Colonic mucosa (tissue), 4 donors: ENCODE data around the gene NPIPA1. TPM values are rescaled to one million over a fixed set of nuclear protein-coding genes. Genes with fewer than 3 reads are reported as not detected.
"Not testable (repeated sequence)": the region's sequence is repeated elsewhere in the genome, so short reads cannot be mapped to it uniquely, and the experiment has no call there.

ENCODE experiments used
- DNase-seq: peaks from one replicate; pipeline ENCODE4 v3.0.0-alpha.2; 2020
- H3K27ac ChIP-seq: fragments of 200-600 bp; one replicate; pipeline ENCODE4 v1.8.0; 2021
- H3K27me3 ChIP-seq: fragments of 200-600 bp; one replicate; pipeline ENCODE4 v1.8.0; 2021
- H3K36me3 ChIP-seq: fragments of 200-600 bp; one replicate; pipeline ENCODE4 v1.8.0; 2021
- H3K4me1 ChIP-seq: fragments of 200-600 bp; one replicate; pipeline ENCODE4 v1.8.0; 2021; ENCODE audit warnings: mild to moderate bottlenecking
- H3K4me3 ChIP-seq: fragments of 200-600 bp; one replicate; pipeline ENCODE4 v1.8.0; 2021
- H3K9ac ChIP-seq, 2 donors: one replicate each; pipeline ENCODE4 v1.7.0; 2013; ENCODE audit warnings: control low read depth in 2 of 2, low read depth in 2 of 2, low read length in 2 of 2
- H3K9me3 ChIP-seq: fragments of 200-600 bp; one replicate; pipeline ENCODE4 v1.8.0; 2021
- intact Hi-C: fragments of 100-400 bp; cut with DNase I; formaldehyde crosslinking; loops from one replicate; pipeline ENCODE4 v1.14.1; 2022
- total RNA-seq, 2 donors: library from RNA; stranded (reverse); fragmentation: NEBNext Ultra II Directional in 1 of 2; extraction: Animal tissue kit (Norgen Biotek cat#: 25700) in 1 of 2; gene quantifications; one replicate each; pipeline ENCODE4 v1.2.1, GENCODE V29; 2021
- donor health status: healthy.
- donor health status: DM: no; HTN: no; CAD: no.
- donor health status: DM: no; HTN: no; CAD: no.

Gene NPIPA1
- total RNA-seq, 2 donors from 2014 or later = 32.8 to 74.3 TPM

DNA sequence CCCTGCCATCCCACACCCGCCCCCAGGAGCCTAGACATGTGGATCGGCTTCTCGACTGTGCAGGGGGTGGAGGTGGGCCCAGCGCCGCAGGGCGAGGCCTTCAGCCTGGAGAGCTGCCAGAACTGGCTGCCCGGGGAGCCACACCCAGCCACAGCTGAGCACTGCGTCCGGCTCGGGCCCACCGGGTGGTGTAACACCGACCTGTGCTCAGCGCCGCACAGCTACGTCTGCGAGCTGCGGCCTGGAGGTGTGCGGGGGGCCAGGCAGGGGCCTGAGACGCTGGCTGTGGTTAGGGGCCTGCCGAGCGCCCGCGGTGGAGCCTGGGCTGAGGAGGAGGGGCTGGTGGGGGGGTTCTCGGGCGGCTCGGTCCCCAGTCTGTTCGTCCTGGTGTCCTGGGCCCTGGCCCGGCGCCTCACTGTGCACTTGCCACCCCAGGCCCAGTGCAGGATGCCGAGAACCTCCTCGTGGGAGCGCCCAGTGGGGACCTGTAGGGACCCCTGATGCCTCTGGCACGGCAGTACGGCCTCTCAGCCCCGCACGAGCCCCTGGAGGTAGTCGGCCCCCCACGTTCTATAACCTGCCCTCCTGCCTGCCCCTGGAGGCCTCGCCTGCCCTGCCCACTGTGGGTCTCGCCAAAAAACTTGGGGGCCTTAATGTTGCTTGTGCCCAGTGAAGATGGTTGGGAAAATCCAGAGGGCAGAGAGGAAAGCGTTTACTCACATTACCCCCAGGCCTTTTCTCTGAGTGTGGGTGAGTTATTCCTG is 17.2 kb upstream of the NPIPA1 start:
- H3K27ac ChIP-seq, H3K4me1 ChIP-seq, H3K27me3 ChIP-seq, H3K9ac ChIP-seq, intact Hi-C loops, H3K36me3 ChIP-seq, H3K9me3 ChIP-seq, H3K4me3 ChIP-seq: not testable (repeated sequence)
- DNase-seq = peak; percentile 74

DNA sequence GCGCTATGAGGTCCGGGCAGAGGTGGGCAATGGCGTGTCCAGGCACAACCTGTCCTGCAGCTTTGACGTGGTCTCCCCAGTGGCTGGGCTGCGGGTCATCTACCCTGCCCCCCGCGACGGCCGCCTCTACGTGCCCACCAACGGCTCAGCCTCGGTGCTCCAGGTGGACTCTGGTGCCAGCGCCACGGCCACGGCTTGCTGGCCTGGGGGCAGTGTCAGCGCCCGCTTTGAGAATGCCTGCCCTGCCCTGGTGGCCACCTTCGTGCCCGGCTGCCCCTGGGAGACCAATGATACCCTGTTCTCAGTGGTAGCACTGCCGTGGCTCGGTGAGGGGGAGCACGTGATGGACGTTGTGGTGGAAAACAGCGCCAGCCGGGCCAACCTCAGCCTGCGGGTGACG is 15.0 kb upstream of the NPIPA1 start:
- H3K27ac ChIP-seq, H3K4me1 ChIP-seq, H3K27me3 ChIP-seq, H3K9ac ChIP-seq, intact Hi-C loops, H3K36me3 ChIP-seq, H3K4me3 ChIP-seq, H3K9me3 ChIP-seq: not testable (repeated sequence)
- DNase-seq = peak; percentile 9

DNA sequence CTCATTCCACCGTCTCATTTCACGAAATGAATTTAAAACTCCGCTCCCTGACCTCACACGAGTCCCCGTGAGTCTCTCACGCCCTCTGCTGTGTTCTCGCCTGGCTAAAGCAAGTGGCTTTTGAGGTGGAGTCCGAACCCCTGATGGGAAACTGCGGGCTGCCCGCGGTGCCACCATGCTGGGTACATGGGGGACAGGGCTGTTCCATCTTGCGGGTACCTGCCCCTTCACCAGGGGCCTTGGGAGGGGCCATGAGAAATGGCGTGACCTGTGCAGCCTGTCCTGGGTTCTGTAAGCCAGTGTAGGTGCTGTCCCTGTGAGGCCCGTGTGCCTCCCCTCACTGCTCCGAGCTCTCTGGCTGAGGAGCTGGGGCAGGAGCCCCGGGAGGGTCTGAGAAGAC is 14.3 kb upstream of the NPIPA1 start:
- H3K4me3 ChIP-seq, H3K9me3 ChIP-seq, H3K27me3 ChIP-seq, intact Hi-C loops, H3K4me1 ChIP-seq, H3K9ac ChIP-seq, H3K36me3 ChIP-seq, H3K27ac ChIP-seq: not testable (repeated sequence)
- peak; percentile 16 for DNase-seq

DNA sequence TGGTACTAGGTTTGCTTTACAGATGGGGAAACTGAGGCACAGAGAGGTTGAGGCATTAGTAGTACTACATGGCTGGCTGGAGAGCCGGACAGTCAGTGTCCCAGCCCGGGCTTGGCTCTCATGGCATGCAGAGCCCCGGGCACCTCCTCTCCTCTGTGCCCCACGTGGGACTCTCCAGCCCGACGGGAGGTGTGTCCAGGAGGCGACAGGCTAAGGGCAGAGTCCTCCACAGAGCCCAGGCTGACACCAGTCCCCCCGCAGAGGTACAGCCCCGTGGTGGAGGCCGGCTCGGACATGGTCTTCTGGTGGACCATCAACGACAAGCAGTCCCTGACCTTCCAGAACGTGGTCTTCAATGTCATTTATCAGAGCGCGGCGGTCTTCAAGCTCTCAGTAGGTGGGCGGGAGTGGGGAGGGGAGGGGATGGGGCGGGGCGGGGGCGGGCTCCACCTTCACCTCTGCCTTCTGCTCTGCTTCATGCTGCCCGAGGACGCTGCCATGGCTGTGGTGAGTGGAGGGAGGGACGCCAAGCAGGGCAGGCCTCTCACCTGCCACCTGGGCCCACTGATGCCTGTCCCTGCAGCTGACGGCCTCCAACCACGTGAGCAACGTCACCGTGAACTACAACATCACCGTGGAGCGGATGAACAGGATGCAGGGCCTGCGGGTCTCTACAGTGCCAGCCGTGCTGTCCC is 13.7 kb upstream of the NPIPA1 start:
- intact Hi-C loops, H3K36me3 ChIP-seq, H3K27ac ChIP-seq, H3K4me1 ChIP-seq, H3K9me3 ChIP-seq, H3K27me3 ChIP-seq, H3K4me3 ChIP-seq, H3K9ac ChIP-seq: not testable (repeated sequence)
- peak; percentile 55 for DNase-seq

DNA sequence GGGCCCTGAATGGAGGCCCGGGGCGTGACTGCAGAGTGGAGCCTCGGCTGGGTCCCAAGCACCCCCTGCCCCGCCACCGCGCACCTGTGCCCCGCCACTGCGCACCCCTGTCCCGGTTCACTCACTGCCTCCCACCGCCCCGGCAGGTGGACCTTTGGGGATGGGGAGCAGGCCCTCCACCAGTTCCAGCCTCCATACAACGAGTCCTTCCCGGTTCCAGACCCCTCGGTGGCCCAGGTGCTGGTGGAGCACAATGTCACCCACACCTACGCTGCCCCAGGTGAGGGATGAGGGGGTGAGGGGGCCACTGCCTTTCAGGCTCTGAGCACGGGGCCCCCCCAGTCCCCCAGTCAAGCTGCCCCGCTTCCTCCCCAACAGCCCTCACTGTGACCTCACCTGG is 12.9 kb upstream of the NPIPA1 start:
- H3K9me3 ChIP-seq, H3K4me3 ChIP-seq, H3K9ac ChIP-seq, H3K27me3 ChIP-seq, intact Hi-C loops, H3K4me1 ChIP-seq, H3K27ac ChIP-seq, H3K36me3 ChIP-seq: not testable (repeated sequence)
- peak; percentile 3 for DNase-seq

DNA sequence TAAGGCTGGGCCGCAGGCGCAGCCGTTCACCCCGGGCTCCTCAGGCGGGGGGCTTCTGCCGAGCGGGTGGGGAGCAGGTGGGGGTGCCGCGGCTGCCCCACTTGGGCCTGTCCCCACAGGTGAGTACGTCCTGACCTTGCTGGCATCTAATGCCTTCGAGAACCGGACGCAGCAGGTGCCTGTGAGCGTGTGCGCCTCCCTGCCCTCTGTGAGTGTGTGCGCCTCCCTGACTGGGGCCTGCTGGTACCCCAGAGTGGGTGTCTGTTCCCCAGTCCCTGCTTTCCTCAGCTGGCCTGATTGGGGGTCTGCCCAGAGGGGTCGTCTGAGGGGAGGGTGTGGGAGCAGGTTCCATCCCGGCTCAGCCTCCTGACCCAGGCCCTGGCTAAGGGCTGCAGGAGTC is 12.3 kb upstream of the NPIPA1 start:
- H3K4me3 ChIP-seq, H3K9ac ChIP-seq, H3K36me3 ChIP-seq, H3K27me3 ChIP-seq, H3K27ac ChIP-seq, intact Hi-C loops, H3K4me1 ChIP-seq, H3K9me3 ChIP-seq: not testable (repeated sequence)
- peak; percentile 10 for DNase-seq

DNA sequence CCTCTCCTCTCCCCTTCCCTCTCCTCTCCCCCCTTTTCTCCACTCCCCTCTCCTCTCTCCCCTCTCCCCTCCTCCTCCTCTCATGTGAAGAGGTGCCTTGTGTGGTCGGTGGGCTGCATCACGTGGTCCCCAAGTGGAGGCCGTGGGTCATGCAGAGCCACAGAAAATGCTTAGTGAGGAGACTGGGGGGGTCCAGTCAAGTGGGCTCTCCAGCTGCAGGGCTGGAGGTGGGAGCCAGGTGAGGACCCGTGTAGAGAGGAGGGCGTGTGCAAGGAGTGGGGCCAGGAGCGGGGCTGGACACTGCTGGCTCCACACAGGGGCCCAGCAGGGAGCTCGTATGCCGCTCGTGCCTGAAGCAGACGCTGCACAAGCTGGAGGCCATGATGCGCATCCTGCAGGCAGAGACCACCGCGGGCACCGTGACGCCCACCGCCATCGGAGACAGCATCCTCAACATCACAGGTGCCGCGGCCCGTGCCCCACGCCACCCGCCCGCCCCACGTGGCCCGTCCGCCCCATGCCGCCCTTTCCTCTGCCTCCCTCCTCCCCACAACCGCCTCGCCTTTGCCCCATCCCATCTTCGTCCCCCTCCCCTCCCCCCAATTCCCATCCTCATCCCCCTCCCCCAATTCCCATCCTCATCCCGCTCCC is 9.1 kb upstream of the NPIPA1 start:
- H3K36me3 ChIP-seq, H3K27ac ChIP-seq, H3K27me3 ChIP-seq, intact Hi-C loops, H3K4me3 ChIP-seq, H3K9ac ChIP-seq, H3K9me3 ChIP-seq, H3K4me1 ChIP-seq: not testable (repeated sequence)
- DNase-seq = peak; percentile 28

DNA sequence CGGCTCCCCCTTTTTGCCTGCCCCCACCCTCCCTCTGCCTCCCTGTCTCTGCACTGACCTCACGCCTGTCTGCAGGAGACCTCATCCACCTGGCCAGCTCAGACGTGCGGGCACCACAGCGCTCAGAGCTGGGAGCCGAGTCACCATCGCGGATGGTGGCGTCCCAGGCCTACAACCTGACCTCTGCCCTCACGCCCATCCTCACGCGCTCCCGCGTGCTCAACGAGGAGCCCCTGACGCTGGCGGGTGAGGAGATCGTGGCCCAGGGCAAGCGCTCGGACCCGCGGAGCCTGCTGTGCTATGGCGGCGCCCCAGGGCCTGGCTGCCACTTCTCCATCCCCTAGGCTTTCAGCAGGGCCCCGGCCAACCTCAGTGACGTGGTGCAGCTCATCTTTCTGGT is 8.1 kb upstream of the NPIPA1 start:
- H3K36me3 ChIP-seq, H3K27ac ChIP-seq, H3K4me3 ChIP-seq, H3K27me3 ChIP-seq, H3K9ac ChIP-seq, intact Hi-C loops, H3K9me3 ChIP-seq, H3K4me1 ChIP-seq: not testable (repeated sequence)
- peak; percentile 7 for DNase-seq

DNA sequence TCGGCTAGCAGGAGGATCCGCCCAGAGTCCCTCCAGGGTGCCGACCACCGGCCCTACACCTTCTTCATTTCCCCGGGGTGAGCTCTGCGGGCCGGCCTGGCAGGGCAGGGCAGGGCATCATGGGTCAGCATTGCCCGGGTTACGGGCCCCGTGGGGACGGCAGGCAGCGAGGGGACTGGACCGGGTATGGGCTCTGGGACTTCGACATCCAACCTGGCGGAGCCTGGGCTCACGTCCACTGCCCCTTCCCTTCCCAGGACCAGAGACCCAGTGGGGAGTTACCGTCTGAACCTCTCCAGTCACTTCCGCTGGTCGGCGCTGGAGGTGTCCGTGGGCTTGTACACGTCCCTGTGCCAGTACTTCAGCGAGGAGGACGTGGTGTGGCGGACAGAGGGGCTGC is 7.0 kb upstream of the NPIPA1 start:
- H3K27me3 ChIP-seq, H3K4me1 ChIP-seq, H3K9ac ChIP-seq, intact Hi-C loops, H3K27ac ChIP-seq, H3K9me3 ChIP-seq, H3K36me3 ChIP-seq, H3K4me3 ChIP-seq: not testable (repeated sequence)
- peak; percentile 2 for DNase-seq

DNA sequence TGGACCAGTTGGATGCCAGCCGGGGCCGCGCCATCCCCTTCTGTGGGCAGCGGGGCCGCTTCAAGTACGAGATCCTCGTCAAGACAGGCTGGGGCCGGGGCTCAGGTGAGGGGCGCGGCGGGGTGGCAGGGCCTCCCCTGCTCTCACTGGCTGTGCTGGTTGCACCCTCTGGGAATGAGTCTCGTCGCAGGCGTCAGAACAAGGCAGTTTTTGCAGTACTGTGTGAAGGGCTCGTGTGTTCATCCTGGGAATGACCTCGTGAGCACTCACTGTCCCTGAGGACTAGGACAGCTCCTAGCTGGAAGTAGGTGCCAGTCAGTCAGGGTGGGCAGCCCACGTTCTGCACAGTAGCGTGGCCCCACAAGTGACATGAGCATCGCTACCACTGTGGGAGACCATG is 6.3 kb upstream of the NPIPA1 start:
- H3K9ac ChIP-seq, H3K27me3 ChIP-seq, H3K36me3 ChIP-seq, H3K4me1 ChIP-seq, H3K9me3 ChIP-seq, H3K27ac ChIP-seq, H3K4me3 ChIP-seq, intact Hi-C loops: not testable (repeated sequence)
- DNase-seq = peak; percentile 17

DNA sequence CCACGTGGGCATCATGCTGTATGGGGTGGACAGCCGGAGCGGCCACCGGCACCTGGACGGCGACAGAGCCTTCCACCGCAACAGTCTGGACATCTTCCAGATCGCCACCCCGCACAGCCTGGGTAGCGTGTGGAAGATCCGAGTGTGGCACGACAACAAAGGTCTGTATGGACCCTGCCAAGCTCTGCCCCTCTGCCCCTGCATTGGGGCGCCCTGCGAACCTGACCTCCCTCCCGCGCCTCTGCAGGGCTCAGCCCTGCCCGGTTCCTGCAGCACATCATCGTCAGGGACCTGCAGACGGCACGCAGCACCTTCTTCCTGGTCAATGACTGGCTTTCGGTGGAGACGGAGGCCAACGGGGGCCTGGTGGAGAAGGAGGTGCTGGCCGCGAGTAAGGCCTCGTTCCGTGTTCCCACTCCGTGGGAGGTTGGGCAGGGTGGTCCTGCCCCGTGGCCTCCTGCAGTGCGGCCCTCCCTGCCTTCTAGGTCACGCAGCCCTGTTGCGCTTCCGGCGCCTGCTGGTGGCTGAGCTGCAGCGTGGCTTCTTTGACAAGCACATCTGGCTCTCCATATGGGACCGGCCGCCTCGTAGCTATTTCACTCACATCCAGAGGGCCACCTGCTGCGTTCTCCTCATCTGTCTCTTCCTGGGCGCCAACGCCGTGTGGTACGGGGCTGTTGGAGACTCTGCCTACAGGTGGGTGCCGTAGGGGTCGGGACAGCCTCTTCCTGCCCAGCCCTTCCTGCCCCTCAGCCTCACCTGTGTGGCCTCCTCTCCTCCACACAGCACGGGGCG is 4.5 kb upstream of the NPIPA1 start:
- H3K9ac ChIP-seq, H3K36me3 ChIP-seq, intact Hi-C loops, H3K4me1 ChIP-seq, H3K9me3 ChIP-seq, H3K27me3 ChIP-seq, H3K27ac ChIP-seq, H3K4me3 ChIP-seq: not testable (repeated sequence)
- peak; percentile 16 for DNase-seq

DNA sequence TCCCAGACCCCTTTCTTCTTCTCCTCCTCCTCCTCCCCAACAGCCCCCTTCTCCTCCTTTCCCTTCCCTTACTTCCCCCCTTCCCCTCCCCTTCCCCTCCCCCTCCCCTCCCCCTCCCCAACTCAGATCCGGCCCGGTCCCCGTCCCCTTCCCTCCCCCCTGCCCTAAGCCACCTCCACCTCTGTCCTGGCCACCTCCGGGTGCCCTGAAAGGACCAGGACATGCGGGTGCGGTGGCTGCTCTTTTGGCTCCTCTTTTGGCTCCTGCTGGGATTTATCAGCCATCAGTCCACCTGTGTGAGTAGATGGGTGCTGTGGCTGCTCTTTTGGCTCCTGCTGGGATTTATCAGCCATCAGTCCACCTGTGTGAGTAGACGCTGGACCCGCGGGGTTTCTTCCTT is 751 bp downstream of the NPIPA1 start:
- DNase-seq = peak; percentile 5
- not testable (repeated sequence) for H3K36me3 ChIP-seq

DNA sequence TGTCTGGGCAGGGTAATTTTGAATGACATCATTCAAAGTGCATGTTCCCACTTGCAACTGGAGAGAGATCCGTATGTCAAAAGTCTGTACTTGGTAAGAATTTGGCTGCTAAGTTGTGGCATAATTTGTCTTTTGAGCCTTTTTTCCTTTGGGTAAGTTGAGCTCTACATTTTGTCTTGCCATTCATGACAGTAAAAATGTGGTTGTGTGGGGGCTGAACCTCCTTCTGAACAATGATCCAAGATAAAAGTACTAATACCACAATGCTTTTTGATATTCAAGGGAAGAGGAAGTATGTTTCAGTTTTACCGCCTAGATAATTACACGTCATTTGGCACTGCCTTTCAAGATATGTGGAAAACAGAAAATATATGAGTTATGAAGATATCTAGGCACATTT is 5.4 kb downstream of the NPIPA1 start:
- DNase-seq = peak; percentile 1
- H3K27ac ChIP-seq, H3K9me3 ChIP-seq, H3K36me3 ChIP-seq, intact Hi-C loops, H3K27me3 ChIP-seq, H3K9ac ChIP-seq, H3K4me3 ChIP-seq, H3K4me1 ChIP-seq: not testable (repeated sequence)

More for the DNA sequence above, 751 bp downstream of the NPIPA1 start:
- H3K9me3 ChIP-seq, intact Hi-C loops, H3K27ac ChIP-seq, H3K4me1 ChIP-seq, H3K4me3 ChIP-seq, H3K9ac ChIP-seq, H3K27me3 ChIP-seq: not testable (repeated sequence)
